GM19099 (cell line): ENCODE results near the gene RPS6KL1.
A peak's percentile ranks its signal among the peaks of the same experiment; 100 is the strongest.

ENCODE experiments used
- POLR2A ChIP-seq: IDR thresholded peaks from 3 replicates; pipeline ENCODE4 v1.6.1; 2011; ENCODE audit warnings: low read depth; ENCODE audit not compliant: insufficient read length; ENCODE audit errors: extremely low read depth

RPS6KL1 gene

GRCh38 chr14:74922752-74923401 is at the start of gene RPS6KL1:
Gene RPS6KL1 (minus strand): TSS chr14:74923260. CDS start chr14:74921541, 1,719 bp downstream.
- TF ChIP-seq POLR2A = peak; percentile 45

GRCh38 chr14:74968811-74969210 is 45.8 kb upstream of the RPS6KL1 start:
- TF ChIP-seq POLR2A = no peak

- no peak for TF ChIP-seq POLR2A
These were observed 42.6 kb upstream of the RPS6KL1 start for GRCh38 chr14:74965486-74966153.

- TF ChIP-seq POLR2A = no peak
These were observed 41.9 kb upstream of the RPS6KL1 start for GRCh38 chr14:74964787-74965485.

GRCh38 chr14:74963705-74964271 is 40.7 kb upstream of the RPS6KL1 start:
- TF ChIP-seq POLR2A = no peak

GRCh38 chr14:74963178-74963704 is 40.2 kb upstream of the RPS6KL1 start:
- no peak for TF ChIP-seq POLR2A

GRCh38 chr14:74962493-74962892 is 39.4 kb upstream of the RPS6KL1 start:
- peak; percentile 35 for TF ChIP-seq POLR2A

- no peak for TF ChIP-seq POLR2A
These were observed 39.0 kb upstream of the RPS6KL1 start for GRCh38 chr14:74962046-74962445.

GRCh38 chr14:74961238-74961911 is 38.3 kb upstream of the RPS6KL1 start:
- no peak for TF ChIP-seq POLR2A

- no peak for TF ChIP-seq POLR2A
These were observed 37.7 kb upstream of the RPS6KL1 start for GRCh38 chr14:74960736-74961135.

- TF ChIP-seq POLR2A = no peak
These were observed 36.6 kb upstream of the RPS6KL1 start for GRCh38 chr14:74959596-74960180.

- no peak for TF ChIP-seq POLR2A
These were observed 33.4 kb upstream of the RPS6KL1 start for GRCh38 chr14:74956280-74957072.

- TF ChIP-seq POLR2A = no peak
These were observed 32.9 kb upstream of the RPS6KL1 start for GRCh38 chr14:74956027-74956279.
